ENCODE results near the gene GALNT9. TPM values are rescaled to one million over a fixed set of nuclear protein-coding genes. Genes with fewer than 3 reads are reported as not detected.

Gene GALNT9
- polyA plus RNA-seq, 1 donor from 2014 or later, result 13.5 TPM

- Histone ChIP-seq H3K27me3 (ENCODE audit: insufficient read depth, low read depth, low read length) (no peaks in the 10 kb centered on the region), H3K4me2 (ENCODE audit: low read length) (no peak overlapping the region), H3K27ac (ENCODE audit: low read length) (no peak overlapping the region), H4K20me1 (ENCODE audit: insufficient read depth) (no peaks in the 10 kb centered on the region), H2AFZ (ENCODE audit: low read depth, low read length) (no peak overlapping the region), H3K9ac (ENCODE audit: low read length) (no peak overlapping the region), H3F3A (ENCODE audit: insufficient read depth, low read length, poor library complexity, severe bottlenecking) (no peaks in the 10 kb centered on the region), H3K4me3 (ENCODE audit: low read length) (no peak overlapping the region), H3K9me3 (ENCODE audit: low read length) (no peaks in the 10 kb centered on the region), H3K79me2 (replicated peaks; ENCODE audit: insufficient read depth, low read length) (no peaks in the 10 kb centered on the region), H3K36me3 (ENCODE audit: insufficient read depth, low read length) (no peaks in the 10 kb centered on the region), H3K9me2 (ENCODE audit: insufficient read depth, low read length) (no peaks in the 10 kb centered on the region)
- TF ChIP-seq REST (IDR thresholded peaks at IDR 0.05; ENCODE audit: borderline replicate concordance) (no peak), CTCF (IDR thresholded peaks at IDR 0.05; ENCODE audit: poor library complexity, severe bottlenecking) (no peak), TAF1 (IDR thresholded peaks at IDR 0.05; ENCODE audit: low read depth) (no peak), SMC3 (conservative IDR thresholded peaks at IDR 0.05; ENCODE audit: poor library complexity) (no peak), RAD21 (conservative IDR thresholded peaks at IDR 0.05) (no peak), POLR2AphosphoS5 (IDR thresholded peaks at IDR 0.05) (no peak), EZH2 (IDR thresholded peaks at IDR 0.05; ENCODE audit: borderline replicate concordance, insufficient read depth, low read length, poor library complexity, severe bottlenecking) (no peak), EP300 (conservative IDR thresholded peaks at IDR 0.05; ENCODE audit: poor library complexity, severe bottlenecking) (no peak), MXI1 (conservative IDR thresholded peaks at IDR 0.05; ENCODE audit: poor library complexity, severe bottlenecking) (no peak)
Measured at GRCh38 chr12:132267873-132268272, 61.5 kb downstream of the GALNT9 start.

- Histone ChIP-seq H3K27me3 (ENCODE audit: insufficient read depth, low read depth, low read length) (no peaks in the 10 kb centered on the region), H3F3A (ENCODE audit: insufficient read depth, low read length, poor library complexity, severe bottlenecking) (no peaks in the 10 kb centered on the region), H3K9ac (ENCODE audit: low read length) (no peak overlapping the region), H3K4me2 (ENCODE audit: low read length) (no peak overlapping the region), H3K9me2 (ENCODE audit: insufficient read depth, low read length) (no peaks in the 10 kb centered on the region), H2AFZ (ENCODE audit: low read depth, low read length) (no peak overlapping the region), H3K36me3 (ENCODE audit: insufficient read depth, low read length) (no peaks in the 10 kb centered on the region), H3K79me2 (replicated peaks; ENCODE audit: insufficient read depth, low read length) (no peaks in the 10 kb centered on the region), H3K27ac (ENCODE audit: low read length) (no peak overlapping the region), H3K9me3 (ENCODE audit: low read length) (no peaks in the 10 kb centered on the region), H4K20me1 (ENCODE audit: insufficient read depth) (no peaks in the 10 kb centered on the region), H3K4me3 (ENCODE audit: low read length) (no peak overlapping the region)
- no peak for TF ChIP-seq POLR2AphosphoS5 (IDR thresholded peaks at IDR 0.05)
- TF ChIP-seq MXI1 (conservative IDR thresholded peaks at IDR 0.05; ENCODE audit: poor library complexity, severe bottlenecking), result no peak
- TF ChIP-seq EP300 (conservative IDR thresholded peaks at IDR 0.05; ENCODE audit: poor library complexity, severe bottlenecking), result no peak
- no peak for TF ChIP-seq SMC3 (conservative IDR thresholded peaks at IDR 0.05; ENCODE audit: poor library complexity)
- no peak for TF ChIP-seq REST (IDR thresholded peaks at IDR 0.05; ENCODE audit: borderline replicate concordance)
- TF ChIP-seq CTCF (IDR thresholded peaks at IDR 0.05; ENCODE audit: poor library complexity, severe bottlenecking), result no peak
- TF ChIP-seq TAF1 (IDR thresholded peaks at IDR 0.05; ENCODE audit: low read depth), result no peak
- no peak for TF ChIP-seq EZH2 (IDR thresholded peaks at IDR 0.05; ENCODE audit: borderline replicate concordance, insufficient read depth, low read length, poor library complexity, severe bottlenecking)
- no peak for TF ChIP-seq RAD21 (conservative IDR thresholded peaks at IDR 0.05)
Measured at GRCh38 chr12:132266802-132267201, 62.6 kb downstream of the GALNT9 start.
